Transverse colon (tissue), 4 donors: ENCODE results near the gene CDADC1.

Source experiments
- POLR2A ChIP-seq: fragments of 450-650 bp; IDR thresholded peaks from one replicate; pipeline ENCODE4 v1.6.1; 2016; ENCODE audit warnings: antibody characterized with exemption, mild to moderate bottlenecking, moderate library complexity
- POLR2AphosphoS5 ChIP-seq, 3 donors: sonication (generic); formaldehyde crosslinking; IDR thresholded peaks; one replicate each; pipeline ENCODE4 v1.6.1; 2016; ENCODE audit warnings: antibody characterized with exemption in 3 of 3
- TF ChIP-seq, protein P1 (sequence below), 5 experiments: fragments of 200-600 bp in 3 of 5; fragments of 450-650 bp in 2 of 5; sonication (generic) in 3 of 5; IDR thresholded peaks; 1 replicate in 2 of 5; 2 replicates in 3 of 5; pipeline ENCODE4 v1.5.1; 2016 to 2017; ENCODE audit warnings: antibody characterized with exemption in 5 of 5, inconsistent platforms in 3 of 5, mild to moderate bottlenecking in 2 of 5, moderate library complexity in 1 of 5

DNA sequence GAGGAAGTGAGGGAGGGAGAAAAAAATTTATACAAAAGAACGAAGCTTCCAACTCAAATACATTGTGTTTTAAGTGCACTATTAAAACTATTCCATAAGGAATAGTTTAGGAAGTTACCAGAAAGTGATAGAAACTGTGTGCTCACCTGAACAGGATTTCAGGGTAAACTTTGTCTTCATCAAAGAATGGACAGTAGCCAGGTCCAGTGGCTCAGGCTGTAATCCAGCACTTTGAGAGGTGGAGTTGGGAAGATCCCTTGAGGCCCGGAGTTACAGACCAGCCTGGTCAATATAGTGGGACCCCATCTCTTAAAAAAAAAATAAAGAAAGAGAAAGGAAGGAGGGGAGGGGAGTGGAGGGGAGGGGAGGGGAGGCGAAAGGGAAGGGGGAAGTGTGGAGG is 13.0 kb upstream of the CDADC1 start:
- TF ChIP-seq, protein P1, sequence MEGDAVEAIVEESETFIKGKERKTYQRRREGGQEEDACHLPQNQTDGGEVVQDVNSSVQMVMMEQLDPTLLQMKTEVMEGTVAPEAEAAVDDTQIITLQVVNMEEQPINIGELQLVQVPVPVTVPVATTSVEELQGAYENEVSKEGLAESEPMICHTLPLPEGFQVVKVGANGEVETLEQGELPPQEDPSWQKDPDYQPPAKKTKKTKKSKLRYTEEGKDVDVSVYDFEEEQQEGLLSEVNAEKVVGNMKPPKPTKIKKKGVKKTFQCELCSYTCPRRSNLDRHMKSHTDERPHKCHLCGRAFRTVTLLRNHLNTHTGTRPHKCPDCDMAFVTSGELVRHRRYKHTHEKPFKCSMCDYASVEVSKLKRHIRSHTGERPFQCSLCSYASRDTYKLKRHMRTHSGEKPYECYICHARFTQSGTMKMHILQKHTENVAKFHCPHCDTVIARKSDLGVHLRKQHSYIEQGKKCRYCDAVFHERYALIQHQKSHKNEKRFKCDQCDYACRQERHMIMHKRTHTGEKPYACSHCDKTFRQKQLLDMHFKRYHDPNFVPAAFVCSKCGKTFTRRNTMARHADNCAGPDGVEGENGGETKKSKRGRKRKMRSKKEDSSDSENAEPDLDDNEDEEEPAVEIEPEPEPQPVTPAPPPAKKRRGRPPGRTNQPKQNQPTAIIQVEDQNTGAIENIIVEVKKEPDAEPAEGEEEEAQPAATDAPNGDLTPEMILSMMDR (IDR thresholded peaks at IDR 0.05) = no peak
- TF ChIP-seq POLR2AphosphoS5 (IDR thresholded peaks at IDR 0.05) = no peak
- no peak for TF ChIP-seq POLR2A
